ENCODE data around the gene SNRPD2.
"Not testable (repeated sequence)": the region's sequence is repeated elsewhere in the genome, so short reads cannot be mapped to it uniquely, and the experiment has no call there.

SNRPD2 gene

GRCh38 chr19:45691516-45692186, at the start of gene SNRPD2:
SNRPD2 (minus strand) TSS chr19:45691953; CDS start chr19:45691888, 65 bp downstream.
- peak; percentile 88 for DNase-seq

GRCh38 chr19:45739498-45740439, 48.0 kb upstream of the SNRPD2 start:
- DNase-seq = no peak

DNA sequence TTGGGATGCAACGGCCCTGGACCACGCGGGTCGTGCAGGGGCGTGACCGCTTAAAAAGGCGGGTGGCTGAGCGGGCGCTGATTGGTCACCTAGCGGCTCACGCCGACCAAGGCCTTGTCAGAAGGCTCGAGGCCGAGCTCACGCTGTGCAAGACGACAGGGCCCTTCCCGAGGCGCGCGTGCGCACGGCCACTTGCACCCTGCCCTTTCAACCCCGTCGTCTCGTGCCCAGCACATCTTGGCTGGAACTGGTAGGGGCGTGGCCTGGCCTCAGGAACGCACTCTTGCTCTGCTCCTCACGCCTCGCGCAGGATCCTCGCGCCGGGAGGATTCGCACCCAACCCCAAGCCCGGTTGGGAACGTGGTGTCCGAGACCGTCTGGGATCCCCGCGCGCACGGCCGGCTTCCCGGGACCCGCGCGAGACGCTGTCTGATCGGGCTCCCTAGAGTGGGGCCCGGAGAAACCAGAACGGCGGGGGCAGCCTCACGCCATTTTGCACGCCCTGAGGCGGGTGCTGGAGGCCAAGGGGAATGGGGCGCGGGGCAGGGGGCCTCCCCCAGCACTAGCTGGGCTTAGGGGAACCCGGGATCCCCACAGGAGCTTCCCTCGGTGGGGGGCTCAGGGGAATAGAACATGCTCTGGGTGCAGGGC, 41.5 kb upstream of the SNRPD2 start, which contains the start of gene MEIOSIN:
MEIOSIN (plus strand) TSS at position 280 of the 651 bp plus-strand sequence. CDS start 1,938 bp downstream, outside the sequence.
- DNase-seq = no peak

DNA sequence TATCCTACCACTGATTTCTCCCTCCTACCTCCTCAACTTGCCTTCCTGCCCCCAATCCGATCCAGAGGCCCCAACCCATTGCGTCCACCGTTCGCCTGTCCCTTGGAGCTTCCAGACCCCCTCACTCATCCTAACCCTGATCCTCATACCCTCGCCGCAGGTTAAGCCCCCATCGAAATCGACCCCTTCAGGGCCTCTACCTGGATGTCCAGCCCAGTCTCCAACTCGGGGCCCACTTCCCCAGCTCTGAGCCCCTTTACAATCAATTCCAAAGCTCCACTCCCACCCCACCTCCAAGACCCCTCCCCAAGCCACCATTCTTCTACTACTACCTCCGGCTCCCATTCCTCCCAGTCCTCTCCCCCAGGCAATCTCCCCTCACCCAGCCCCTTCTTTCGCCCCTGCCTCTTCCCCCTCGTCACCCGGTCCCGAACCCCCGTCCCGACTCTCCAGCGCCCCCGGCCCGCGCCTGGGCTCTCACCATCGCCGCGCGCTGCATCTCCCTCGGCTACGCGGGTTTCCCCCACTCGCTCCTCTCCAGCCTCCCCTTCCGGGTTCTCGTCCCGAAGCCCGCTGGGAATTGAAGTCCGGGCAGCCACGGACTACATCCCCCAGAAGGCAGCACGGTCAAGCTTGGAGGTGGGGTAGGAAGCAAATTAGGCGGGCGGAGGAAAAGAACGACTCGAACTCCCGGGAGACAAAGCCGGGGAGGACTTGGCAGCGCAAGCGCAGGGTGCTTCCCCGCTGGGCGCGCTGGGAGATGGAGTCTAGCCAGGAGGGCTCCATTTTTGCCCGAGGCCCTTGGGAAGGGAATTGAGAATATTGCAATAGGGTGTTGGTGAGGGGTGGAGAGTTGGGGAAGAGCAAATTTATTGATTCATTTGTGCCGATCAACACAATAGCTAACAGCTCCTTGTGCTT, 38.9 kb upstream of the SNRPD2 start, which contains the start of gene FBXO46:
FBXO46 (minus strand) TSS at position 529 of the 921 bp plus-strand sequence. CDS start 17,401 bp downstream, outside the sequence.
- DNase-seq = peak; percentile 99

DNA sequence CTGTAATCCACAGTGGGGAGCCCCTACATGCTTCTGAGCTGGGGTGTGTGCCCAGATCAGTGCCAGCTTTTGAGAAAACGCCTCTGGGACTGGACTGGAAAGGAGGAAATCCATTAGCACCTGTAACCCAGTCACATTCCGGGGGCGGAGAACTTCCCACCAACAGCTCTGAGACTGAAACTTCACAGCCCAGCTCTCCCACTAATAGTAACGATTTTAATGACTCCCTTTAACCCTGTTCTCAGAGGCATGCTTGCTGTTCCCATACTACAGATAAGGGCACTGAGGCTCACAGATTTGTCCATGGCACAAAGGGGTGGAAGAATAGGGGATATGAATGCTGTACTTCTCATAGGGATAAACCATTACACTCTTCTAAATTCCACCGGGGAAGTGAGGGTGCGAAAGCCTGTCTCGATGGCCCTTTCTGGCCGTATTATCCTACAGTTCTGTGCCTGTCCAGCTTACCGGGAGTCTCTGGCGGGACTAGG, 38.1 kb upstream of the SNRPD2 start:
- DNase-seq = no peak

DNA sequence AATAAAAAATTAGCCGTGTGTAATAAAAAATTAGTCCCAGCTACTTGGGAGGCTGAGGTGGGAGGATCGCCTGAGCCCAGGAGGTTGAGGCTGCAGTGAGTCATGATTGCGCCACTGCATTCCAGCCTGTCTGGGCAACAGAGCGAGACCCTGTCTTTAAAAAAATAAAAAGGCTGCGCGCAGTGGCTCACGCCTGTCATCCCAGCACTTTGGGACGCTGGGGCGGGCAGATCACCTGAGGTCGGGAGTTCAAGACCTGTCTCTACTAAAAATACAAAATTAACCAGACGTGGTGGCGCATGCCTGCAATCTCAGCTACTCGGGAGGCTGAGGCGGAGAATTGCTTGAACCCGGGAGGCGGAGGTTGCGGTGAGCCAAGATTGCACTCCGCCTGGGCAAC, 36.9 kb upstream of the SNRPD2 start:
- not testable (repeated sequence) for DNase-seq

DNA sequence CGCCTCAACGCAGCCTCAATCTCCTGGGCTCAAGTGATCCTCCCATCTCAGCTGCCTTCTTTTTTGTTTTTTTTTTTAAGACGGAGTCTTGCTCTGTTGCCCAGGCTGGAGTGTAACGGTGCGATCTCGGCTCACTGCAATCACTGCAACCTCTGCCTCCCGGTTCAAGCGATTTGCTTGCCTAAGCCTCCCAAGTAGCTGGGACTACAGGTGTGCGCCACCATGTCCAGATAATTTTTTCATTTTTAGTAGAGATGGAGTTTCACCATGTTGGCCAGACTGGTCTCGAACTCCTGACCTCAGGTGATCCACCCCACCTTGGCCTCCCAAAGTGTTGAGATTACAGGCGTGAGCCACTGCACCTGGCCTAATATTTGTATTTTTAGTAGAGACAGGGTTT, 28.3 kb upstream of the SNRPD2 start:
- not testable (repeated sequence) for DNase-seq

- no peak for DNase-seq
Measured at GRCh38 chr19:45717983-45718650, 26.4 kb upstream of the SNRPD2 start.

GRCh38 chr19:45717131-45717982, 25.6 kb upstream of the SNRPD2 start:
- DNase-seq = peak; percentile 99

- DNase-seq = no peak
Measured at GRCh38 chr19:45716359-45717130, 24.8 kb upstream of the SNRPD2 start.

- no peak for DNase-seq
Measured at GRCh38 chr19:45715139-45715538, 23.4 kb upstream of the SNRPD2 start.

- no peak for DNase-seq
Measured at GRCh38 chr19:45713141-45713540, 21.4 kb upstream of the SNRPD2 start.

DNA sequence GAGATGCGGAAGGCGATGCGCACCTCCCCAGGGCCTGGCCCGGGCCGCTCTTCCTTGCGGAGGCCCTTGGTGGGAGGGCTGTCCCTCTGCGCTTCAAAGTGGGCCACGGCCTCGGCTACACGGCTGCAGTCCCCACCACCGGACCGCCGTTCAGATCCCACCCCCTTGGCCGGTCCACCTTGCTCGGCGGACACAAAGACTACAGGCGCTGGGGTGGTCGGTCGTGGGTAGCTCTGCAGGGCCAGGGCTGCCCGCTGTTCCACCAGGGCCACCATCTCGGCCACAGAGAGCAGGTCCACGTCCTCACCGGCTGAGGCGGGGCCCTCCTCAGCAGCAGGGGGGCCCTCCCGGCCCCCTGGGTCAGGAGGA, 20.9 kb upstream of the SNRPD2 start:
- no peak for DNase-seq

DNA sequence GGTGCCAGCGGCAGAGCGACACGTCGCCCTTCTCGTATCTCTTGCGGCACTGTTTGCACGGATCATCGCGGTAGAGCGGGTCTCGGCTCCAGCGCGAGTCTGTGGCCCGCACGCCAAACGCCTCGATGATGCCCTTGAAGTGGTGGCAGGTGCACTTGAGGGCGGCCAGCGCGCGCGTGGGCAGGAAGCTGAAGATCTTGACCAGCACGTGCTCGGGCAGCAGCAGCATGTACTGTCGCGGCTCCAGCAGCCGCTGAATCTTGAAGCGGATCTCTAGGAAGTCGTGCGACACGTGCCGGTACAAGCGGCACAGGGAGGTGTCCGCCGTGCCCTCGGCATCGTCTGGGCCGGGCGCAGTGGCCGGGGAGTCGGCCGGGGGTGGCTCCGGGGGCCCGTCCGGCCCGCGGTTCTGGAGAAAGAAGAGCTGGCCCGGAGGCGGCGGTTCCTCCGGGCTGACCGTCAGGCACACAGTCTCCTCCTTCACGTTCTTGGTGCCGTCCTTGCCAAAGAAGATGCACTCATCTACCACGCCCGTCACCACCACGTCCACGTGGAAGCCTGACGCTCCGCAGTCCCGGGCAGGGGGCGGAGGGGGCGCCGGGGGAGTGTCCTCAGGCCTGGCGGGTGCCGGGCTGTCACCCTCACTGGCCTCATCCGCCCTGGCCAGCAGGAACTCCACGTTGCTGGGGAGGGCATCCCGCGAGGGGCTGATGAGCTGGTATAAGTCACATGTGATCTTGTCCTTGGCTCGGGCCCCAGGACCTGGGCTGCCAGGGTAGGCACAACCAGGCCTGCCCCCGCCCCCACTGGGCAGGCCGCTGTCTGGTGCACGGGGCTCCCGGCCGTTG, 20.3 kb upstream of the SNRPD2 start:
- DNase-seq = no peak

GRCh38 chr19:45710356-45711130, 18.8 kb upstream of the SNRPD2 start:
- DNase-seq = no peak

DNA sequence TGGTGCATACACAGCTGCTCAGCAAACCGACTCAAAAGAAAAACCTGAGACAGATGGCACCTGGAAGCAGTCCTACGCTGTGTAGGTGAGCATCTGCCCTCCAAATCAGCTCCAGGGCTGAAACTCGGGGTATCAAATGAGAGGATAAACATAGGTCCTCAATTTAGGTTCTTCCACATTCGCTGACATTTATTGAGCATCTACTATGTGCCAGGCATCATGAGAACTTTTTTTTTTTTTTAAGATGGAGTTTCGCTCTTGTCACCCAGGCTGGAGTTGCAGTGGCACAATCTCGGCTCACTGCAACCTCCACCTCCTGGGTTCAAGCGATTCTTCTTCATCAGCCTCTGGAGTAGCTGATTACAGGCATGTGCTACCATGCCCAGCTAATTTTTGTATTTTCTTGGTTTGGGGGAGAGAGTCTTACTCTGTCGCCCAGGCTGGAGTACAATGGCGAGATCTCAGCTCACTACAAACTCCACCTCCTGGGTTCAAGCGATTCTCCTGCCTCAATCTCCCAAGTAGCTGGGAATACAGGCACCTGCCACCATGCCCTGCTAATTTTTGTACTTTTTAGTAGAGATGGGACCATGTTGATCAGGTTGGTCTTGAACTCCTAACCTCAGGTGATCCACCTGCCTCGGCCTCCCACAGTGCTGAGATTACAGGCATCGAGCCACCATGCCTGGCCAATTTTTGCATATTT, 14.1 kb upstream of the SNRPD2 start:
- no peak for DNase-seq

GRCh38 chr19:45705115-45705514, 13.4 kb upstream of the SNRPD2 start:
- no peak for DNase-seq

All from NCI-H510A (cell line).